ENCODE measurements around the gene DDX47.
"Not testable (repeated sequence)": the region's sequence is repeated elsewhere in the genome, so short reads cannot be mapped to it uniquely, and the experiment has no call there.

DDX47 gene

DNA sequence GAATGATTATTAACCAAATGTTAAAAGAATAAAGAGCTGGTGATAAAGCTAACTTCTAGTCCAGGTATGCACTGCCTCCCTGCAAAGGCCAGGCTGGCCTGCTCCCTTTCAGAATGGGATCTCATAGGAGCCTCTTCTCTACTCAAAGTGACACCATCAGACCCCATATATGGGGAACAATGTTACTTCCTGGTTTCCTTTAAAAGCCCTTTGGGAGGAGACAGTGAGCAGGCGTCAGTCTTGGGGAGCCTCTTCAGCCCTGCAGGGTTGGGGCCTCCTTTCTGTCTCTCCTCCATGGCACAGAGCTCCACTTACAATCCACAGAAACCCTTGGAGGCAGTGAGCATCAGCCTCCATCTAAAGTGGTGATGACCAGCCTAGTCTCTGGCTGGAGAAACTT lies 60.9 kb downstream of the DDX47 start:
- WGBS = 65% methylated on average over 1 of the region's 1 CpG
- Histone ChIP-seq H3K27ac (ENCODE audit: low read depth, low read length) (peak overlapping the region; percentile 57; the same call in 1 of the 2 replicates), H3K9me3 (ENCODE audit: insufficient read depth, low read depth, low read length) (no peaks in the 10 kb centered on the region), H3K4me3 (ENCODE audit: low read length) (no peak overlapping the region), H3K36me3 (ENCODE audit: insufficient read depth, low read length) (no peaks in the 10 kb centered on the region), H3K27me3 (ENCODE audit: insufficient read depth, low read length) (no peaks in the 10 kb centered on the region), H3K4me1 (ENCODE audit: insufficient read depth, low read length) (peaks cover 26% of the 10 kb centered on the region), H3K9ac (ENCODE audit: low read depth, low read length) (no peak overlapping the region; the same call in 1 of the 2 replicates)

DNA sequence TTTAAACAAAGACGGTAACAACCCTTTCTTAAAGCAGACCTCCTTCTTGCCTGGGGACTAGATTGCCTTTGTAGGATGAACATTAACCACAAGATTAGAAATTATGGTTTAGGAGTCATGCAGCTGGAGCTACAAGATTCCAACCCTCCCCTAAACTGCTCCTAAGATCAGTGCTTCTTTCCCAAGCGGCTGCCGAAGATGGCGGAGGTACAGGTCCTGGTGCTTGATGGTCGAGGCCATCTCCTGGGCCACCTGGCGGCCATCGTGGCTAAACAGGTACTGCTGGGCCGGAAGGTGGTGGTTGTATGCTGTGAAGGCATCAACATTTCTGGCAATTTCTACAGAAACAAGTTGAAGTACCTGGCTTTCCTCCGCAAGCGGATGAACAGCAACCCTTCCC lies 62.2 kb downstream of the DDX47 start:
- 96% methylated on average over 9 of the region's 10 CpGs for WGBS
- not testable (repeated sequence) for H3K27me3 ChIP-seq (ENCODE audit: insufficient read depth, low read length); H3K36me3 ChIP-seq (ENCODE audit: insufficient read depth, low read length); H3K27ac ChIP-seq (ENCODE audit: low read depth, low read length); H3K9me3 ChIP-seq (ENCODE audit: insufficient read depth, low read depth, low read length); H3K9ac ChIP-seq (ENCODE audit: low read depth, low read length); H3K4me3 ChIP-seq (ENCODE audit: low read length)
- H3K4me1 ChIP-seq (ENCODE audit: insufficient read depth, low read length) = peaks cover 26% of the 10 kb centered on the region

DNA sequence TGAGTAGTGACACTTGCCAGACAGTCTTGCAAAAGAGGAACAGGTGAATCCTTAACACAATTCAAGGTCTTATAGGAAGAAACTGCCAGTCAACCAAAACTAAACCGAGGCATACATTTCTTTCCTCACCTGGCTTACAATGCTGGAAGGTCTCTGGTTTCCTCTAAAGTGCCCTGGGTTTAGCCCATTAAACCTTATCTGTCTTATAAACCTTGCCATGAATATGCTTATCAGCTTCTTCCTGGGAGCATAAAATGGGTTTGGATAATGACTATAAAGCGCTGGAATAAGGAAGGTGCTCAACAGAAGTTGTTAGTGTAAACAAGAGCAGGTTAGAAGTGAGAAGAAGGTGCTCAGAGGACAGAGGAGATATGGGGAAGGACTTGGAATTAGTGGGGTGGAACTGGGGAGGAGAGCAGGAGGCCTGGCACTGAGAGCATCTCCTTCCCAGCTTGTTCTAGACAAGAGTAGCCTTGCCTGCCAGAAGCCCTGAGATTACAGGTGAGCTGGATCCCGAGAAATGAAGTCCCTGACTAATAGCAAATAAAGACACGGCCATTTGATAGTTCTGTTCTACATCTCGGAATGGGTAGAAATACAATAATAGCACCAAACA lies 64.1 kb downstream of the DDX47 start:
- H3K4me3 ChIP-seq (ENCODE audit: low read length) = no peak overlapping the region

DNA sequence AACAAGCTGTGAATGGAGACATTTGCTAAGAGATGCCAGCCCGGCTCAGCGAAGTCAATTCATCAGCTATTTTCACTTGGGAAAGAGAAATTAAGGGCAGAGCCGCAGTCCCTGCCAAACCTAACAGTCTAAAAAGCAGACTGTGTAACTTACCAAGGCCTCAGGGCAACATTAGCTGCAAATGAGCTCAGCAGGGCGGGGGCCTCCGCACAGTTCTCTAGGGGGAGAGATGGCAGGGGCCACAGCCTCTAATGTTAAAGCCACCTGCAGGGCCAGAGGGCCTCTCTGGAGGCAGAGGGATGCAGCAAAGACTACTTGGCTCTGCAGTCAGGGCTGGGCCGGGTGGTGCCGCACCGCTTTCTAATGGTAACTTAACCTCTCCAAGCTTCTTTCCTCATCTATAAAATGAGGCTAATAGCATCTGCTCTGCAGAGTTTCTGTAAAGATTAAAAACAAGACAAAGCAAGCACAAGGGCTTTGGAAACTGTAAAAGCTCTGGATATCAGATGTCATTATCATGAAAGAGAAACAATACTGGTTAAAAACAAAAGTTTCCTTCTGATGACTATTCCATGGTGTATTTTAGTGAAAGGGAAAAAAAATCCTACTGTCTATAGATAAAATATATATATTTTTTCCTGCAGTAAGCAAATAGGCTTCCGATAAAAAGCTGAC lies 64.8 kb downstream of the DDX47 start:
- Histone ChIP-seq H3K27me3 (ENCODE audit: insufficient read depth, low read length) (no peaks in the 10 kb centered on the region), H3K36me3 (ENCODE audit: insufficient read depth, low read length) (no peaks in the 10 kb centered on the region), H3K4me3 (ENCODE audit: low read length) (no peak overlapping the region), H3K9ac (ENCODE audit: low read depth, low read length) (no peak overlapping the region), H3K9me3 (ENCODE audit: insufficient read depth, low read depth, low read length) (no peaks in the 10 kb centered on the region), H3K27ac (ENCODE audit: low read depth, low read length) (no peak overlapping the region), H3K4me1 (ENCODE audit: insufficient read depth, low read length) (peaks cover 12% of the 10 kb centered on the region)
- 87% methylated on average over 9 of the region's 9 CpGs for WGBS

More for the DNA sequence above, 64.1 kb downstream of the DDX47 start:
- WGBS = 96% methylated on average over 5 of the region's 5 CpGs
- no peaks in the 10 kb centered on the region for H3K9me3 ChIP-seq (ENCODE audit: insufficient read depth, low read depth, low read length)
- no peaks in the 10 kb centered on the region for H3K36me3 ChIP-seq (ENCODE audit: insufficient read depth, low read length)
- H3K27me3 ChIP-seq (ENCODE audit: insufficient read depth, low read length) = no peaks in the 10 kb centered on the region
- no peak overlapping the region for H3K9ac ChIP-seq (ENCODE audit: low read depth, low read length)
- H3K27ac ChIP-seq (ENCODE audit: low read depth, low read length) = no peak overlapping the region
- peaks cover 19% of the 10 kb centered on the region for H3K4me1 ChIP-seq (ENCODE audit: insufficient read depth, low read length)
